Calu3 (cell line): Measurements from ENCODE around the gene CACNA2D3. TPM values are rescaled to one million over a fixed set of nuclear protein-coding genes. Genes with fewer than 3 reads are reported as not detected.

Experiments used
- BruUV-seq: library from RNA; stranded (reverse); fragments of 400-500 nt; replicated peaks from 2 replicates; lab custom pipeline; 2021; lab: Mats Ljungman, UMichigan
- CTCF ChIA-PET: fragments of 300-600 bp; sonication (Branson Sonifier 250); formaldehyde crosslinking; loops from one replicate; lab custom pipeline; 2022; ENCODE audit warnings: antibody characterized with exemption; lab: Charles Lee
- DNase-seq: peaks from one replicate; pipeline ENCODE4 v3.0.0; 2022
- H3K27ac Mint-ChIP-seq: one replicate; pipeline ENCODE4 v1.8.0; 2022; ENCODE audit warnings: mixed read lengths; ENCODE audit not compliant: unreplicated experiment
- H3K27me3 Mint-ChIP-seq: one replicate; pipeline ENCODE4 v1.8.0; 2022; ENCODE audit warnings: mixed read lengths; ENCODE audit not compliant: unreplicated experiment
- H3K36me3 Mint-ChIP-seq: one replicate; pipeline ENCODE4 v1.8.0; 2022; ENCODE audit warnings: mild to moderate bottlenecking, moderate library complexity, mixed read lengths; ENCODE audit not compliant: insufficient read depth, unreplicated experiment
- H3K4me1 Mint-ChIP-seq: one replicate; pipeline ENCODE4 v1.8.0; 2022; ENCODE audit warnings: mild to moderate bottlenecking, low read depth, mixed read lengths; ENCODE audit not compliant: unreplicated experiment
- H3K4me3 Mint-ChIP-seq: one replicate; pipeline ENCODE4 v1.8.0; 2022; ENCODE audit warnings: mild to moderate bottlenecking, low read depth, moderate library complexity, mixed read lengths; ENCODE audit not compliant: unreplicated experiment
- H3K9me3 Mint-ChIP-seq: one replicate; pipeline ENCODE4 v1.8.0; 2022; ENCODE audit warnings: low read depth, mixed read lengths; ENCODE audit not compliant: unreplicated experiment
- intact Hi-C: fragments of 100-400 bp; cut with micrococcal nuclease; formaldehyde crosslinking; loops from one replicate; pipeline ENCODE4 v1.10.0; 2022; ENCODE audit not compliant: unreplicated experiment
- total RNA-seq: library from RNA; stranded (reverse); gene quantifications from 2 replicates; pipeline ENCODE4 v1.2.3, GENCODE V29; 2022
- TF ChIP-seq, protein P1 (sequence below): fragments of 200-600 bp; IDR thresholded peaks from one replicate; pipeline ENCODE4 v1.8.0; 2022; ENCODE audit warnings: antibody characterized with exemption; ENCODE audit not compliant: unreplicated experiment

Gene CACNA2D3
- total RNA-seq, 1 experiment from 2014 or later = not detected

DNA sequence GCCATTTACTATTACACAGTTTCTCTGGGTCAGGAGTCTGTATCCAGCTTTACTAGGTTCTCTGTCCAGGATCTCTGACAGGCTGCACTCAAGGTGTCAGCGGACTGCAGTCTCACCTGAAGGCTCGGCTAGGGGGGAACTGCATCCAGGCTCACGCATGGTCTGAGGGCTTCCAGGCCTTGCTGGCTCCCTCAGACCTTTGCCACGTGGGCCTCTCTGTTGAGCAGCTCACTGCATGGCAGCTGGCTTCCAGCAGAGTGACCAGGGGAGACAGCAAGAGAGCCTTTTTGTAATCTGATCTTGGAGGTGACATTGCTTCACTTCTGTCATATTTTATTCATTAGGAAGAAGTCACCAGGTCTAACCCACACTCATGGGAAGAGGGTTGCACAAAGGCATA is 152.3 kb downstream of the CACNA2D3 start:
- DNase-seq = no peak
- TF ChIP-seq, protein P1, sequence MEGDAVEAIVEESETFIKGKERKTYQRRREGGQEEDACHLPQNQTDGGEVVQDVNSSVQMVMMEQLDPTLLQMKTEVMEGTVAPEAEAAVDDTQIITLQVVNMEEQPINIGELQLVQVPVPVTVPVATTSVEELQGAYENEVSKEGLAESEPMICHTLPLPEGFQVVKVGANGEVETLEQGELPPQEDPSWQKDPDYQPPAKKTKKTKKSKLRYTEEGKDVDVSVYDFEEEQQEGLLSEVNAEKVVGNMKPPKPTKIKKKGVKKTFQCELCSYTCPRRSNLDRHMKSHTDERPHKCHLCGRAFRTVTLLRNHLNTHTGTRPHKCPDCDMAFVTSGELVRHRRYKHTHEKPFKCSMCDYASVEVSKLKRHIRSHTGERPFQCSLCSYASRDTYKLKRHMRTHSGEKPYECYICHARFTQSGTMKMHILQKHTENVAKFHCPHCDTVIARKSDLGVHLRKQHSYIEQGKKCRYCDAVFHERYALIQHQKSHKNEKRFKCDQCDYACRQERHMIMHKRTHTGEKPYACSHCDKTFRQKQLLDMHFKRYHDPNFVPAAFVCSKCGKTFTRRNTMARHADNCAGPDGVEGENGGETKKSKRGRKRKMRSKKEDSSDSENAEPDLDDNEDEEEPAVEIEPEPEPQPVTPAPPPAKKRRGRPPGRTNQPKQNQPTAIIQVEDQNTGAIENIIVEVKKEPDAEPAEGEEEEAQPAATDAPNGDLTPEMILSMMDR = no peak
- Mint-ChIP-seq H3K27me3 (peaks cover 38% of the 10 kb centered on the region), H3K36me3 (no peaks in the 10 kb centered on the region), H3K4me1 (no peaks in the 10 kb centered on the region), H3K27ac (no peak overlapping the region), H3K9me3 (peaks cover 3% of the 10 kb centered on the region), H3K4me3 (no peak overlapping the region)
- no TSS peak for BruUV-seq
- intact Hi-C loops = no loop called here
- CTCF ChIA-PET = no interaction called here

DNA sequence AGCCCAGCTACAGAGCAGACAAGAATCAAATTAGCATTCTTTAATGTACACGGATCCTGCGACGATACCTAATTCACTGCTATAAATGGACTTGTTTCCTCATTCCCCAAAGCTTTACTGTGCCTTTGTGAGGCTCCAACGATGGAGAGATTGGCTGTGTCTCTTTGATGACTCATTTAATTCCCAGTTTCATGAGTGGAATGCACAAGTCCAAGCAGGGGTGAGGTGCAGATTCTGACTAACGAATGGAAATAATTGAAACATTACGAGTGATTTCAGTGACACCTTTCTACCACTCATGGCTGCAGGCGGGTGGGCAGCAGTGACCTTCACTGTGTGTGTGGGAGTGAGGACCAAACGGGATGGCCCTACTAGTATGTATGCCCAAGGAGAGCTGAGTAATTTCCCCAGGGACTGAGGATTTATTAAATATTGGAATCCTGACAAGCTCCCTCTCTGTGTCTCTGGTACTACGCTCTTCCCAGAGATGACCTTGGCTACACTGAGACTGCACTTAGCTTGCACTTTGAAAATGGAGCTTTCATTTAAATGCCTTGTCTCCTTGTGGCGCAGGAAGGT is 156.7 kb downstream of the CACNA2D3 start:
- no TSS peak for BruUV-seq
- CTCF ChIA-PET = no interaction called here
- Mint-ChIP-seq H3K4me3 (no peak overlapping the region), H3K27me3 (peaks cover 13% of the 10 kb centered on the region), H3K36me3 (no peaks in the 10 kb centered on the region), H3K9me3 (peaks cover 3% of the 10 kb centered on the region), H3K27ac (no peak overlapping the region), H3K4me1 (no peaks in the 10 kb centered on the region)
- intact Hi-C loops = no loop called here
- TF ChIP-seq, protein P1 = no peak
- peak; percentile 3 for DNase-seq

DNA sequence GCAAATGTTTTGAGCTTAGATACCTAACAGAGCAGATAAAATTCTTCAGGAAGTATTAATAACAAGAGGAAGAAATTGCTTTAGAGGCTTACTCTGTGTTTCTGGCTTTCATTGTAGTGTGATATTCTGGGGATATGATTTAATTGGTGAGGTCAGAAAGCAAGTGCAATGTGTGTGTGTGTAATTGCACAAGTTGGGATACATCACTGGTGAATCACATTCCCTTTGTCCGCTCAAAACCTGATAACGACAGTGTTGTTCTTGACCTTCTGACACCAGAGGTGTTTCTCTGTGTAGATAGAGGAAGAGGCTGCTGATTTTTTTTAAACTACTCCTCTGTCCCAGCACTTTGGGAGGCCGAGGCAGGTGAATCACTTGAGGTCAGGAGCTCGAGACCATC is 161.1 kb downstream of the CACNA2D3 start:
- H3K4me1 Mint-ChIP-seq = no peaks in the 10 kb centered on the region
- TF ChIP-seq, protein P1 = no peak
- H3K27me3 Mint-ChIP-seq = peaks cover 13% of the 10 kb centered on the region
- H3K27ac Mint-ChIP-seq = no peak overlapping the region
- H3K36me3 Mint-ChIP-seq = no peaks in the 10 kb centered on the region
- no TSS peak for BruUV-seq
- H3K4me3 Mint-ChIP-seq = no peak overlapping the region
- no peak for DNase-seq
- CTCF ChIA-PET = no interaction called here
- intact Hi-C loops = no loop called here
- H3K9me3 Mint-ChIP-seq = peaks cover 3% of the 10 kb centered on the region

DNA sequence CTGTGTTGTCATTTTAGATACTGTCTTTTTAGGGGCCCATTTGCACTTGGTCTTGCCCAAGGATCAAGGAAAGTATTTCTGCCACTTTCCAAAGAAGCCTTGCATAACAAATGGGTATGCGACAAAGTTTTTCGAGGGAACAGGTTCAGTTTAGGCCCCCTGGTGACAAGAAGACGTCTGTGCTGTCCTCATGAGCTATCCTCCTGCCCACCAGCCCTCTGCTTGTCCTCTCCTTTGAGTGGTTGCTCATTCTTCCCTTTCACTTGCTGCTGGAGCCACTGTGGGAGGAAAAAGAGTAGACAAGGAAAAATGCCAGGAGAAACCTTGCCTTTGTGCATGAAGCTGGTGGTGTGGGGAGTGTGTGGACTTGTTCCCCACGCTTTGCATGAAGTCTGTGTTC is 171.9 kb downstream of the CACNA2D3 start:
- no peak for DNase-seq
- Mint-ChIP-seq H3K27ac (no peak overlapping the region), H3K36me3 (no peaks in the 10 kb centered on the region), H3K27me3 (peaks cover 49% of the 10 kb centered on the region), H3K4me3 (no peak overlapping the region), H3K9me3 (no peaks in the 10 kb centered on the region), H3K4me1 (no peaks in the 10 kb centered on the region)
- CTCF ChIA-PET = no interaction called here
- BruUV-seq = no TSS peak
- intact Hi-C loops = no loop called here
- TF ChIP-seq, protein P1 = no peak
